WTC11 (cell line): ENCODE data around the gene BRPF1. TPM values are rescaled to one million over a fixed set of nuclear protein-coding genes. Genes with fewer than 3 reads are reported as not detected.

Experiments
- ATAC-seq: fragments of 200-7000 bp; cut with Tn5 transposase; 2 replicates; pipeline ENCODE4 v1.10.0; 2021; ENCODE audit warnings: mild to moderate bottlenecking, moderate library complexity
- CTCF ChIA-PET: fragments of 300-600 bp; sonication (Branson Sonifier 250); formaldehyde crosslinking; loops from one replicate; lab custom pipeline; 2021; ENCODE audit warnings: antibody characterized with exemption; lab: Charles Lee
- POLR2A ChIA-PET: fragments of 350-600 bp; sonication (Branson Sonifier 250); formaldehyde crosslinking; loops from one replicate; lab custom pipeline; 2021; ENCODE audit warnings: antibody characterized with exemption; lab: Charles Lee
- DNase-seq: peaks from one replicate; pipeline ENCODE4 v3.0.0; 2021; ENCODE audit warnings: low spot score
- H3K27ac Mint-ChIP-seq: 2 replicates; pipeline ENCODE4 v1.8.0; 2021; ENCODE audit warnings: mixed read lengths
- H3K27me3 Mint-ChIP-seq: 2 replicates; pipeline ENCODE4 v1.8.0; 2021; ENCODE audit warnings: low read depth, mild to moderate bottlenecking, moderate library complexity, mixed read lengths
- H3K36me3 Mint-ChIP-seq: 2 replicates; pipeline ENCODE4 v1.8.0; 2021; ENCODE audit warnings: mixed read lengths
- H3K4me1 Mint-ChIP-seq: 2 replicates; pipeline ENCODE4 v1.8.0; 2022; ENCODE audit warnings: mixed read lengths
- H3K4me3 Mint-ChIP-seq: 2 replicates; pipeline ENCODE4 v1.8.0; 2021; ENCODE audit warnings: mild to moderate bottlenecking, moderate library complexity, mixed read lengths
- H3K9me3 Mint-ChIP-seq: 2 replicates; pipeline ENCODE4 v1.8.0; 2021; ENCODE audit warnings: mixed read lengths
- AFF4 ChIP-seq: sonication (generic); formaldehyde crosslinking; IDR thresholded peaks from 2 replicates; pipeline ENCODE4 v1.8.1; 2023; ENCODE audit warnings: mild to moderate bottlenecking, missing genetic modification reagents, borderline replicate concordance
- EMX1 ChIP-seq: fragments of 250-450 bp; sonication (Bioruptor Pico); IDR thresholded peaks from 2 replicates; pipeline ENCODE4 v1.8.0; 2021; ENCODE audit warnings: mild to moderate bottlenecking
- ESRRA ChIP-seq: sonication (generic); formaldehyde crosslinking; IDR thresholded peaks from 2 replicates; pipeline ENCODE4 v1.8.1; 2022; ENCODE audit warnings: mild to moderate bottlenecking, missing genetic modification reagents, borderline replicate concordance
- FOXJ3 ChIP-seq: sonication (generic); formaldehyde crosslinking; IDR thresholded peaks from 2 replicates; pipeline ENCODE4 v1.9.0; 2021; ENCODE audit warnings: missing genetic modification reagents, mild to moderate bottlenecking, borderline replicate concordance
- HMGA2 ChIP-seq: fragments of 250-450 bp; sonication (Bioruptor Pico); IDR thresholded peaks from 2 replicates; pipeline ENCODE4 v1.4.0; 2021; ENCODE audit warnings: mild to moderate bottlenecking, moderate library complexity
- IRF1 ChIP-seq: sonication (generic); formaldehyde crosslinking; IDR thresholded peaks from 2 replicates; pipeline ENCODE4 v1.8.0; 2023; ENCODE audit warnings: missing genetic modification reagents
- JAZF1 ChIP-seq: fragments of 250-450 bp; sonication (Bioruptor Pico); IDR thresholded peaks from 2 replicates; pipeline ENCODE4 v1.9.0; 2021; ENCODE audit warnings: moderate library complexity, mild to moderate bottlenecking, inconsistent platforms
- MLX ChIP-seq: sonication (generic); formaldehyde crosslinking; IDR thresholded peaks from 2 replicates; pipeline ENCODE4 v1.8.1; 2023; ENCODE audit warnings: mild to moderate bottlenecking, missing genetic modification reagents, moderate library complexity
- NFE2L1 ChIP-seq: sonication (generic); formaldehyde crosslinking; IDR thresholded peaks from 2 replicates; pipeline ENCODE4 v1.8.1; 2023; ENCODE audit warnings: missing genetic modification reagents
- OVOL2 ChIP-seq: fragments of 250-450 bp; sonication (Bioruptor Pico); IDR thresholded peaks from 2 replicates; pipeline ENCODE4 v1.9.0; 2021; ENCODE audit warnings: mild to moderate bottlenecking, borderline replicate concordance
- SMAD3 ChIP-seq: sonication (generic); formaldehyde crosslinking; IDR thresholded peaks from 2 replicates; pipeline ENCODE4 v1.8.0; 2022; ENCODE audit warnings: missing genetic modification reagents, mild to moderate bottlenecking, borderline replicate concordance
- SOX15 ChIP-seq: fragments of 250-450 bp; sonication (Bioruptor Pico); IDR thresholded peaks from 2 replicates; pipeline ENCODE4 v1.9.0; 2021; ENCODE audit warnings: mild to moderate bottlenecking
- TCF7 ChIP-seq: sonication (generic); formaldehyde crosslinking; IDR thresholded peaks from 2 replicates; pipeline ENCODE4 v1.8.0; 2022; ENCODE audit warnings: mild to moderate bottlenecking, low read depth, missing genetic modification reagents, moderate library complexity
- ZNF263 ChIP-seq: sonication (generic); formaldehyde crosslinking; IDR thresholded peaks from 2 replicates; pipeline ENCODE4 v1.8.1; 2022; ENCODE audit warnings: low read depth, mild to moderate bottlenecking, moderate library complexity, missing genetic modification reagents
- ZNF281 ChIP-seq: sonication (generic); formaldehyde crosslinking; IDR thresholded peaks from 2 replicates; pipeline ENCODE4 v1.8.0; 2023; ENCODE audit warnings: mild to moderate bottlenecking, missing genetic modification reagents
- ZNF416 ChIP-seq: fragments of 250-450 bp; sonication (Bioruptor Pico); IDR thresholded peaks from 2 replicates; pipeline ENCODE4 v1.9.0; 2021; ENCODE audit warnings: mild to moderate bottlenecking, inconsistent platforms
- ZNF671 ChIP-seq: fragments of 250-450 bp; sonication (Bioruptor Pico); IDR thresholded peaks from 2 replicates; pipeline ENCODE4 v1.8.0; 2021; ENCODE audit warnings: mild to moderate bottlenecking
- total RNA-seq: library from RNA; stranded (reverse); gene quantifications from 3 replicates; pipeline ENCODE4 v1.2.3, GENCODE V29; 2021
- TF ChIP-seq, protein P1 (sequence below): sonication (generic); formaldehyde crosslinking; IDR thresholded peaks from 2 replicates; pipeline ENCODE4 v1.8.1; 2023; ENCODE audit warnings: mild to moderate bottlenecking, moderate library complexity, missing genetic modification reagents
- TF ChIP-seq, protein P2 (sequence below): sonication (generic); formaldehyde crosslinking; conservative IDR thresholded peaks from 2 replicates; pipeline ENCODE4 v1.8.1; 2022; ENCODE audit warnings: mild to moderate bottlenecking, missing genetic modification reagents
- TF ChIP-seq, protein P3 (sequence below): fragments of 250-450 bp; sonication (Bioruptor Pico); IDR thresholded peaks from 2 replicates; pipeline ENCODE4 v2.1.2; 2022; ENCODE audit warnings: mild to moderate bottlenecking, moderate library complexity

The BRPF1 gene
- total RNA-seq, 1 experiment from 2014 or later, result 22.8 TPM

- Mint-ChIP-seq H3K4me1 (peaks cover 5% of the 10 kb centered on the region; the same call in 1 of the 2 replicates), H3K9me3 (no peaks in the 10 kb centered on the region), H3K4me3 (no peak overlapping the region), H3K36me3 (no peaks in the 10 kb centered on the region), H3K27ac (no peak overlapping the region), H3K27me3 (peaks cover 21% of the 10 kb centered on the region)
- ChIA-PET POLR2A (no interaction called here), CTCF (interaction anchor here (5.1 kb wide), 1 partner anchor 11 kb away, joined by 60 read pairs; no protein-coding TSS in a partner anchor)
- ATAC-seq, result no peak
- no peak for TF ChIP-seq MLX (CRISPR knock-in tag)
- no peak for TF ChIP-seq JAZF1 (CRISPR knock-in tag)
- TF ChIP-seq FOXJ3 (CRISPR knock-in tag), result no peak
- no peak for TF ChIP-seq ZNF281 (CRISPR knock-in tag)
- TF ChIP-seq ZNF416 (CRISPR knock-in tag), result no peak
- no peak for TF ChIP-seq SOX15 (CRISPR knock-in tag)
- TF ChIP-seq SMAD3 (CRISPR knock-in tag), result no peak
- TF ChIP-seq ESRRA, result no peak
- no peak for TF ChIP-seq IRF1 (CRISPR knock-in tag)
- TF ChIP-seq ZNF671 (CRISPR knock-in tag), result no peak
- TF ChIP-seq, protein P1, sequence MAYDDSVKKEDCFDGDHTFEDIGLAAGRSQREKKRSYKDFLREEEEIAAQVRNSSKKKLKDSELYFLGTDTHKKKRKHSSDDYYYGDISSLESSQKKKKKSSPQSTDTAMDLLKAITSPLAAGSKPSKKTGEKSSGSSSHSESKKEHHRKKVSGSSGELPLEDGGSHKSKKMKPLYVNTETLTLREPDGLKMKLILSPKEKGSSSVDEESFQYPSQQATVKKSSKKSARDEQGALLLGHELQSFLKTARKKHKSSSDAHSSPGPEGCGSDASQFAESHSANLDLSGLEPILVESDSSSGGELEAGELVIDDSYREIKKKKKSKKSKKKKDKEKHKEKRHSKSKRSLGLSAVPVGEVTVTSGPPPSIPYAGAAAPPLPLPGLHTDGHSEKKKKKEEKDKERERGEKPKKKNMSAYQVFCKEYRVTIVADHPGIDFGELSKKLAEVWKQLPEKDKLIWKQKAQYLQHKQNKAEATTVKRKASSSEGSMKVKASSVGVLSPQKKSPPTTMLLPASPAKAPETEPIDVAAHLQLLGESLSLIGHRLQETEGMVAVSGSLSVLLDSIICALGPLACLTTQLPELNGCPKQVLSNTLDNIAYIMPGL (CRISPR knock-in tag), result no peak
- TF ChIP-seq, protein P2, sequence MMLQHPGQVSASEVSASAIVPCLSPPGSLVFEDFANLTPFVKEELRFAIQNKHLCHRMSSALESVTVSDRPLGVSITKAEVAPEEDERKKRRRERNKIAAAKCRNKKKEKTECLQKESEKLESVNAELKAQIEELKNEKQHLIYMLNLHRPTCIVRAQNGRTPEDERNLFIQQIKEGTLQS (CRISPR knock-in tag), result no peak
- no peak for TF ChIP-seq AFF4 (CRISPR knock-in tag)
- no peak for TF ChIP-seq ZNF263
- no peak for TF ChIP-seq HMGA2
- TF ChIP-seq EMX1 (CRISPR knock-in tag), result no peak
- no peak for TF ChIP-seq NFE2L1 (CRISPR knock-in tag)
- TF ChIP-seq OVOL2 (CRISPR knock-in tag), result no peak
- TF ChIP-seq, protein P3, sequence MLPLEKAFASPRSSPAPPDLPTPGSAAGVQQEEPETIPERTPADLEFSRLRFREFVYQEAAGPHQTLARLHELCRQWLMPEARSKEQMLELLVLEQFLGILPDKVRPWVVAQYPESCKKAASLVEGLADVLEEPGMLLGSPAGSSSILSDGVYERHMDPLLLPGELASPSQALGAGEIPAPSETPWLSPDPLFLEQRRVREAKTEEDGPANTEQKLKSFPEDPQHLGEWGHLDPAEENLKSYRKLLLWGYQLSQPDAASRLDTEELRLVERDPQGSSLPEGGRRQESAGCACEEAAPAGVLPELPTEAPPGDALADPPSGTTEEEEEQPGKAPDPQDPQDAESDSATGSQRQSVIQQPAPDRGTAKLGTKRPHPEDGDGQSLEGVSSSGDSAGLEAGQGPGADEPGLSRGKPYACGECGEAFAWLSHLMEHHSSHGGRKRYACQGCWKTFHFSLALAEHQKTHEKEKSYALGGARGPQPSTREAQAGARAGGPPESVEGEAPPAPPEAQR (CRISPR knock-in tag), result no peak
- TF ChIP-seq TCF7 (CRISPR knock-in tag), result no peak
- no peak for DNase-seq
Measured at GRCh38 chr3:9716801-9717555, 14.6 kb upstream of the BRPF1 start.
